ENCODE data around the gene TM9SF4.

TM9SF4 gene, protein sequence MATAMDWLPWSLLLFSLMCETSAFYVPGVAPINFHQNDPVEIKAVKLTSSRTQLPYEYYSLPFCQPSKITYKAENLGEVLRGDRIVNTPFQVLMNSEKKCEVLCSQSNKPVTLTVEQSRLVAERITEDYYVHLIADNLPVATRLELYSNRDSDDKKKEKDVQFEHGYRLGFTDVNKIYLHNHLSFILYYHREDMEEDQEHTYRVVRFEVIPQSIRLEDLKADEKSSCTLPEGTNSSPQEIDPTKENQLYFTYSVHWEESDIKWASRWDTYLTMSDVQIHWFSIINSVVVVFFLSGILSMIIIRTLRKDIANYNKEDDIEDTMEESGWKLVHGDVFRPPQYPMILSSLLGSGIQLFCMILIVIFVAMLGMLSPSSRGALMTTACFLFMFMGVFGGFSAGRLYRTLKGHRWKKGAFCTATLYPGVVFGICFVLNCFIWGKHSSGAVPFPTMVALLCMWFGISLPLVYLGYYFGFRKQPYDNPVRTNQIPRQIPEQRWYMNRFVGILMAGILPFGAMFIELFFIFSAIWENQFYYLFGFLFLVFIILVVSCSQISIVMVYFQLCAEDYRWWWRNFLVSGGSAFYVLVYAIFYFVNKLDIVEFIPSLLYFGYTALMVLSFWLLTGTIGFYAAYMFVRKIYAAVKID

DNA sequence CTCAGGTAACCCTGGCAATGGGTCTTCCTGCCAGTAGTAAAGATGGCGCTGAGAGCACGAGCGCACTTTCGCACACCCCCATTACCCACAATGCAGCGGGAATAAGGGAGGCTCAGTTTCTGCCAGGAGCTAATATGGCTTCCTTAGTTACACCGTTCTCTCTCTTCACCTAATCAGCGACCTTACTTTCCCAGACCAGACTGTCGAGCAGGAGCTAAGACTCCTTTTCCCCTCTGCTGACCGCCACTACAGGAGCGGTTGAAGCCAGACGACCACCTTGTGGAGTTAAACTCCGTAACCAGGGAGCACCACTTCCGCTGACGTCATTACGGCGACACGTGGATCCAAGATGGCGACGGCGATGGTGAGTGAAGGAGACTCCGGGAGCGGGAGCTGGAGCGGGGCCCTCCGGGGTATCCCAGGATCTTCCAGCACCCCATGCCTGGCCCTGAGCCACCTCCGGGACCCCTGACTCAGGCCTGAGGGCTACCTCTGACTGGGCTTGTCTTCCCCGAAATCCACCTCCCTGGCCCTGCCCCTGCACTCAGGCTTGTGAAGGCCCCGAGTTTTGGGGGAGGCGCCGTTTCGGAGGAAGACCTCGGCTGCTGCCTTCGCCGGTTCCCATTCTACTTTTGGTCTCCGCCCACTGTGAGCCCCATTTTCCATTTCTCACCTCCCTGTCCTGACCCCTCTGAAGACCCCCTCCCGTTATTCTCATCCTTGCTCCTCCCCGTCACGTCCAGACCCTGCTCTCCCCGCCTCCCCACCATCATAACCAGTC lies at the start of gene TM9SF4:
Gene TM9SF4, plus strand, starts transcription at position 323 of the 781 bp plus-strand sequence. Its CDS starts 27 bp downstream, at position 350.
- DNase-seq (ENCODE audit: low spot score), result peak; percentile 92

DNA sequence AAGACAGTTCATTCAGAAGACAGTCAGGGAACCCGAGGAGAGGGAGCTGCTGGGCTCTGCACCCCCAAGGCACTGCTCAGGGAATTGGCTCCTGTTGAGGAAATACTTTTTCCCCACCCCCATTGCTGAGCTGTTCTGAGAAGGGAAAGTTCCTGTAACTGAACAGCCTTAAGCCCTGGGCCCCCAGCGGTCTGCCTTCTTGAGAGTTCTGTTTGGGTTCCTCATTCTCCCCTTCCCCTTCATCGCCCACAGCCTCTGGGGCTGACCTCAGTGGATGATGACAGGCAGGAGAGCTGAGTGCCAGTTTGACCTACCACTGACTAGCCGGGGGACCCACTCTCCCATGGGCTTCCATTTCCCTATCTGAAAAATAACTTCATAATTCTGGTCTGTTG lies 46.7 kb upstream of the TM9SF4 start:
- no peak for DNase-seq (ENCODE audit: low spot score)

DNA sequence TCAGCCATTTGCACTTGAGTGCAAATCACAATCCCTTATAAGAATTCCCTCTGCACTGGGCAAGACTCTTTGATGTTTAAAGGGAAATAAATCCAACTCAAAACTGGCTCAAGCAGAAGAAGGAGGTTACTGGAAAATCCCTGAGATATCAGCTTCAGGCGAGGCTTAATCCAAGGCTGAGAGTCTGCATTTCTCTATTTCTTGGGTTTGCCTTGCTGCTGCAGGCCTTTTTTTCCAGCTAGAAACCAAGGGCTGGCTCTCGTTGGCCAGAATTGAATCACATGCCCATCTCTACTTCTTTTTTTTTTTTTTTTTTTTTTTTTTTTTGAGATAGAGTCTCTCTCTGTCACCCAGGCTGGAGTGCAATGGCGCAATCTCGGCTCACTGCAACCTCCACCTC lies 45.8 kb upstream of the TM9SF4 start:
- DNase-seq (ENCODE audit: low spot score), result no peak

DNA sequence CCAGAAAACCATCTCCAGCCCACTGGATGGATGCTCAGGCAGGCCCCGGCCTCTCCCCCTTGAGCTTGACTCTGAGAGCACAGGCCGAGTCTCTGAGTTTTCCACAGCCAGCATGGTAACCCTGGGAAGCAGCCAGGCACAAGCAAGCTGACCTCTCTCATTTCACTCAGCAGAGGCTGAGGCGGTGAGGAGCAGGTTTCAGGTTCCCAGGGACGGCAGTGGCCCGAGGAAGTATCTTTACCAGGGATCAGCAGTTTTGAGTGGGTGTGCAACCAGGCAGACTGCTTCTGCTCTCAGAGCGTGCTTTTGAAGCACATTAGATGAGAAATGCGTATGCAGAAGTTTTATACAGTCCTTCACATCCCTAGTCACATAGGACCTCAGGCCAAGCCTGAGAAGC lies 44.8 kb upstream of the TM9SF4 start:
- no peak for DNase-seq (ENCODE audit: low spot score)

DNA sequence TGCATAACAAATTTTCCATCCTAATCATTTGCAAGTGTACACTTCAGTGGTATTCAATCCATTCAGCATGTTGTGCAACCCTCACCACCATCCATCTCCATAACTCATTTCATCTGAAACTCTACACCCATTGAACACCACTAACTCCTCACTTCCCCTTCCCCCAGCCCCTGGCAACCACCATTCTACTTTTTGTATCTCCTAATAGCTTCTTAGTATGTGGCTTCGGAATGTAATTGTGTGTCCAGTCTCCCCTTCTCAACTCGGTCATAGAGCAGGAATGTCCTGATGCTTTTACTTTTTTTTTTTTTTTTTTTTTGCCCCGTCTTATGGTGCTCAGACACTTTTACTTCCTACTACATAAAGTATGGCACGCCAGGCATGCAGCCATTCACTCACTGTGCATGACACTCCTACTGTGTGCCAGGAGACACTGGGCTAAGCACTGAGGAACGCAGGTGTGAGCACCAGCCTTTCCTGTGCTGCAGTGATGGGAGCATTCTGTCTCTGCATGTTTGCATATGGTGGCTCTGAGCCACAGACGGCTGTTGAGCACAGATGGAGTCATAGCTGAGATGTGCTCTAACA lies 42.2 kb upstream of the TM9SF4 start:
- peak; percentile 69 for DNase-seq (ENCODE audit: low spot score)

DNA sequence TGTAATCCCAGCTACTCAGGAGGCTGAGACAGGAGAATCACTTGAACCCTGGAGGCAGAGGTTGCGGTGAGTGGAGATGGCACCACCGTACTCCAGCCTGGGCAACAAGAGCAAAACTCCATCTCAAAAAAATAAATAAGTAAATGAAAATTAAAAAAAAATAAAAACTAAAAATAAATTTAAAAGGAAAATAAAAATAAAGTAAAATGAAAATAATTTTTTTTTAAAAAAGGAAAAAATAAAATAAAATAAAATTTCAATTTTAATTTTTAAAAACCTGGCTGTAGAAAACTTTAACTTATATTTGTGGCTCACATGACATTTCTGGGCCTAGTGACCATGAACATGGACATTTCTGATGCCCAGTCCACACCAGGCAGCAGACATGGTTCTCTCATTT lies 41.3 kb upstream of the TM9SF4 start:
- no peak for DNase-seq (ENCODE audit: low spot score)

DNA sequence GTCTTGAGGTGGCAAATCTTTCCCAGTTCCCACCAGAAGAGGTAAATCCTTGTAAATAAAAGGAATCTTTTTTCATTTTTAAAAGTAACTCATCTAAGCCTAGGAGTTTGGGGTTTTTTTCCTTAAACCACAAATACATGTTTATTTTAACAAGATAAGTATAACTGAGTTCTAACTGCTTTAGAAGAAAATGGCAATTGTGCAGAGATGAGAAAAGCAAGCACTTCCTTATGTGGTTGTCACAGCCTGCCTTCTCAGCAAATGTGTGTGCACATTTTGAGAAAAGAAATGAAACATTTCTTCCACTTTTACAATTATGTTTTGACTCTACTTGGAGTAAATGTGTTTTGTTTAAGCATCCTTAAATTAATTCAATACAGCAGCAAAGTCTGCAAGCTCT lies 39.8 kb upstream of the TM9SF4 start:
- no peak for DNase-seq (ENCODE audit: low spot score)

DNA sequence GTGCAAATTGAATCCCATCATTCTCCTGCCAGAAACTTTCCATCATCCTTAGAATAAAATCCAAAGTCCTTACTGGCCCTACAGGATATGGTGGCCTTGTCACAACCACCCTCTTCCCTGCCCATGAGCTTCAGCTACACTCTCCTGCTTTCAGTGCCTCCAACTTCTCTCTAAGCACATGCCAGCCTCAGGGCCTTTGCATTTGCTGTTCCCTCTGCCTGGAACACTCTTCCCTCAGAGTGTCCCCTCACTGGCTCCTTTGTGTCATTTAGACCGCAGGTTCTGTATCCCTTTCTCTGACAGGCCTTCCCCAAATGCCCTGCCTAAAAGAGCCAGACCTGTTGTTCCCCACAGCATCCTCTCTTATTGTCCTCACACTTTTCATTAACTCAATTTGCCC lies 39.2 kb upstream of the TM9SF4 start:
- no peak for DNase-seq (ENCODE audit: low spot score)

DNA sequence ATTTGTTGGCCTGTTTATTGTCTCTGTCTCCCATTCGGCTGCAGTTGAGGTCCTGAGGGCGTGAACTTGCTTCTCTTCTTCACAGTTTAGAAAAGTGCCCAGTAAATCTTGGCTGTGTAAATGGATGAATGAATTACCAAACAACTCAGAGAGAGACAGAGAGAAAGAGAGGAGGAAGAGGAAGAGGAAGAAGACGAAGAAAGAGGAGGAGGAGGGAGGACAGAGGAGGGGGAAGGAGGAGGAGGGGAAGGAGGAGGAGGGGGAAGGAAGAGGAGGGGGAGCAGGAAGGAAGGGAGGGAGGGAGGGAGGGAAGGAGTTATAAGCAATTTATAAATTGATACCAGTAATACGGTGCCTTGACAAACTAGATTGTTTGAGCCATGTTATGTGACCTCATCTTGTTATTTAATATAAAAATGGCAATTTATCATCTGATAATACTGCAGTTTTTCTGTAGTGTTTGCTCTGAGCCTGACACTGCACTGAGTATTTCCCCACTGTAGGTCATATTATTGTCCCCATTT lies 38.8 kb upstream of the TM9SF4 start:
- no peak for DNase-seq (ENCODE audit: low spot score)

DNA sequence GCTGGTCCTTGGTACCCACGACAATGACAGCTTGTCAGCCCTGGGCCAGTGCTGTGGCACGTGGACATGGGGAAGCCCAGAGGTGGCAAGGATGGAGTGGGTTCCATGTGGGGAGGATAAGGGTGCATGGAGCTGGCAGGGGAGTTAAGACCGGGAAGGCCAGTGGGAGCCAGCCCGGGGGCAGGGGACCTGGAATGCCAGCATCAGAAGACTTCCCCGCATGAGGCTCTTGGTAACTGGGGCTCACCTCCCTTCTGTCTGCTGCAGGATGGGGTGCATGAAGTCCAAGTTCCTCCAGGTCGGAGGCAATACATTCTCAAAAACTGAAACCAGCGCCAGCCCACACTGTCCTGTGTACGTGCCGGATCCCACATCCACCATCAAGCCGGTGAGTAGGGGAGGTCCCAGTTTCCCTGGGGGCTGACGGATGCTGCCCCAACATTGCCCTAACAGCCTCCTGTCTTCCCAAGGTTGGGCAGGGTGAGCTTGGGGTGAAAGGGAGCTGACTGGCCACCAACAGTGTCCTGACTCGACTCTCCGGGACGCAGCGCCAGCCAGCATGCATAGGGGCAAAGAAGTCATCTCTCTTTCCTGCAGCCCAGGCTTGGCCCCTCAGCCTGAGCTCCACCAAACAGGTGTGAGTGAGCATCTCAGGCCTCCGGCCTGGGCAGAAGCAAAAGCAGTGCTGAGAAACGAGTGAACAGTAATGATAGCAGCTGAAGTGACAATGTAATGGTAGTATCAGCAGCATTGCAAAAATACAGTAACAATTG lies 37.9 kb upstream of the TM9SF4 start:
- DNase-seq (ENCODE audit: low spot score), result no peak

DNA sequence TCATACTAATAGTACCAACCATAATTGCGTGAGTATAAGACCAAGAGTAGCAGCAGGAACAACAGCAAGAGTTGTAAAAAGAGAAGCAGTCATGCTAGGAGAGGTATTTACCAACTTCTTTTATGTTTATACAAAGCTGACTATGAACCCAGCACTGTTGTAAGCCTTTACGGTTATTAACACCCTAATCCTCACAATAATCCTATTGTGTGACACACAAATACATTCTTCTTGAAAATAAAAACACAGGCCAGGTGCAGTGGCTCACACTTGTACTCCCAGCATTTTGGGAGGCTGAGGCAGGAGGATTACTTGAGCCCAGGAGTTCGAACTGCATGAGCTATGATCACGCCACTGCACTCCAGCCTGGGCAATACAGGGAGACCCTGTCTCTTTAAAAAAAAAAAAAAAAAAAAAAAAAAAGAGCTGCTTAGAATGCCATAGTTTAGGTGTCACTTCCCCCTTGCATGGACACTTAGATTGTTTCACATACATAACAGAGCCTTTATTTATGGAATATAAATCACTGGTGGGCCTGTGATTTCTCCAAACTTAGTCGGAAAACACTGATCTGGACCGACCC lies 37.3 kb upstream of the TM9SF4 start:
- DNase-seq (ENCODE audit: low spot score), result no peak

DNA sequence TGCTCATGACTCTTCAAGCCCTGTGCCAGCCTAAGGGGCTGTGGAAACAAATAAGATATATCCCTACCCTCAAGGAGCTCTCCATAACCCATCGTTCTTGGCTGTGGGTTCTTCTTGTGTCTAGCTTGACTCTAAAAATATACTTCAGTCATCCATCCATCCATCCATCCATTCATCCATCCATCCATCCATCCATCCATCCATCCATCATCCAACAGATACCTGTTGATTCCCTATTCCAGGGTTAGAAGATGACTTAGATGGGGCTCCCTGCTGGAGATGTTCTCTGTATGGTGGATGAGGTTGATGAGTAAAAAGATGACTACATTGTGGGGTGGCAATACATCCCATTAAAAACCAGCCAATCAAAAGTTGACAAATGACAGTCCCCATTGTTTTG lies 34.0 kb upstream of the TM9SF4 start:
- DNase-seq (ENCODE audit: low spot score), result no peak

DNA sequence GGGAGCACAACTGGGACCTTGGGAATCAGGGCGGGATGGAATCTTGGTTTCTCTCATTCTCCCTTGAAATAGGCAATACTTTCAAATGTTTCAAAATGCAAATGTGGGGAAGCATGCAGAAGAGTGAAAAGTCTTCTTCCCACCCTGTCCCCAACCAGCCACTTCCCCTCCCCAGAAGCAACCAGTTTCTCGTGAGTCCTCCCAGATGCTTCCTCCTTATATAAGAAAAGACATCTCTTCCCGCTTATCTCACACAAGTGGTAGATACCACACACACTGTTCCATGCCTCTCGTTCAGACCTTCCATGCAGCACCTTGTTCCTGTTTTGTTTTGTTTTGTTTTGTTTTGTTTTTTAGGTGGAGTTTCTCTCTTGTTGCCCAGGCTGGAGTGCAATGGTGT lies 32.3 kb upstream of the TM9SF4 start:
- no peak for DNase-seq (ENCODE audit: low spot score)

DNA sequence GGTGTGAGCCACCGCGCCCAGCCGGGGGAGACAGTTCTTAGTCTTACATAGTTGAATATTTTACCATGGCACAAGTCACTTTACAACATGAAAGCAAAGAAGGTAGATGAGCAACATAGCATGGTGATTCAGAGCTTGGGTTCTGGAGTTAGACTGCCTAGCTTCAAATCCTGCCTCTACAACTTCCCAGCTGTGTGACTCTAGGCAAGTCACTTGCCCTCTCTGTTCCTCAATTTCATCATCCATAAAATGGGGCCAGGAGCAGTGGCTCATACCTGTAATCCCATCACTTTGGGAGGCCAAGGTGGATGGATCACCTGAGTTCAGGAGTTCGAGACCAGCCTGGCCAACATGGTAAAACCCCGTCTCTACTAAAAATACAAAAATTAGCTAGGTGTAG lies 31.2 kb upstream of the TM9SF4 start:
- no peak for DNase-seq (ENCODE audit: low spot score)

DNA sequence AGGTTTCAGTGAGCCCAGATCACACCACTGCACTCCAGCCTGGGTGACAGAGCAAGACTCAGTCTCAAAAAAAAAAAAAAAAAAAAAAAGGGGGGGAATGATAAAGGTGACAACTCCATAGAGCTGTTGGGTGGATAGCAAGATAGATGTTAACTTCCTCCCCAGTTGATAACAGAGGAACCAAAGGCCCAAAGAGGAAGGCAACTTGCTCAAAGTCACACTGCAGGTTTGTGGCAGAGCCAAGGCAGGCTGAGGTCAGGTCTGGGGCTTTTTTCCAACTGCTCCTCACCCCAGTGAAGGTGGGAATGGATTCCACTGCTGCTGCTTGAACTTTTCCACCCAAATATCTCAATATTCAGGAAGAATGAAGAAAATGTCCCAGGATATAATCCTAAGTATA lies 30.7 kb upstream of the TM9SF4 start:
- no peak for DNase-seq (ENCODE audit: low spot score)

DNA sequence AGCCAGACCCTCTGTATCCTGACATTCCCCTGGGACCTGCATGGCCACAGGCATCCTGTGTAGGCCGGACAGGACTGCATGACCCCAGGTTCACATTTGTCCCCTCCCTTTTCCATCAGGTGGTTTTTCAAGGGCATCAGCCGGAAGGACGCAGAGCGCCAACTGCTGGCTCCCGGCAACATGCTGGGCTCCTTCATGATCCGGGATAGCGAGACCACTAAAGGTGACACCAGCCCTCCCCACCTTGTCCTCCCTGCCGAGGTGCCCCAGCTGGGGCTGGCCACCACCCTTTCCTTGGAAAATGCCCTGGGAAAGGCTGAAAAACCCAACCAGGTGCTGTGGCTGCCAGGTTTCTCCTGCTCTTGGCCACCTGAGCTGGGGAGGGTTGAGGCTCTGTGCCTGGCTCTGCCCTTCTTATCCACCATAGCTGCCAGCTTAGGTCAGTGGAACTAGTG lies 29.8 kb upstream of the TM9SF4 start:
- no peak for DNase-seq (ENCODE audit: low spot score)

DNA sequence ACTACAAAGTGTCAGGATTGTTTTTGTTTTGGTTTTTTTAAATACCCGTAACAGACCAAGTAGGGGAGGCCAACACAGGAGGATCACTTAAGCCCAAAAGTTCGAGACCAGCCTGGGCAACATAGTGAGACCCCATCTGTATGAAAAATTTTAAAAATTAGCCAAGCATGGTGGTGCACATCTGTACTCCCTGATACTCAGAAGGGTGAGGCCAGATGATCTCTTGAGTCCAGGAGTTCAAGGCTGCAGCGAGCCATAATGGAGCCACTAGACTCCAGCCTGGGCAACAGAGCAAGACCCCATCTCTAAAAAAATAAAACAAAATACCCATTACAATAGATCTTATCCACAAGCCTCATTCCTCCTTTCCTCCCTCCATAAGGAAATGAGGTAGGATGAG lies 28.7 kb upstream of the TM9SF4 start:
- no peak for DNase-seq (ENCODE audit: low spot score)

DNA sequence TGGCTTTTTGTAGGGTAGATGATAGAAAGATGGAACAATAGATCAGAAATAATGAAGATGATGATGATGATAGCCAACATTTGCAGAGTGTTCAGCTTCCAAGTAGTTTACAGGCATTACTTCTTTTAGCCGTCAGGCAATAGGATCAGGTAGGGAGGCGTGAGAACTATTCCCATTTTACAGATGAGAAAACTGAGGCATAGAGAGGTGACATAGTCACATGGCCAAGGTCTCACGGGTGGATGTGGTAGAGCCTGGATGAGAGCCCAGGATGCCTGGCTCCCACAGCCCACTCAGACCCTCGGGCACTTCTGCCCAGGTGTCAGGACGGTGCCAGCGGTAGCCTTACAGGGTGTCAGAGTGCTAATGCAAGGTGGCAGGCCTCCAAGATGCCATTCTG lies 26.0 kb upstream of the TM9SF4 start:
- DNase-seq (ENCODE audit: low spot score), result no peak

DNA sequence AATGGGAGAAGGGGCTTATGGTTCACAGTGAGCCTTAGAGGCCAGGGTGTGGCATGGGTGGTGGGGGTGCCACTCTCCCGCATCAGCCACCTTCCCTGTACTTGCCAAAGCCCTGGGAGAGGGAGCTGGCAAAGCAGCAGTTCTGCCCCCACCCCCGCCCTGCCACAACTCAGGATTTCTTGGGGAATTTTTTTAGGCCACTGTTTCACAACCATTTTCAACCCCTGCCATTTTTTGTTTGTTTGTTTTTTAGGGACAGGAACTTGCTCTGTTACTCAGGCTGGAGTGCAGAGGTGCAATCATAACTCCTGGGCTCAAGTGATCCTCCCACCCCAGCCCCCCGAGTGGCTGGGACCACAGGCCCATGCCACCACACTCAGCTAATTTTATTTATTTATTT lies 22.4 kb upstream of the TM9SF4 start:
- DNase-seq (ENCODE audit: low spot score), result no peak

DNA sequence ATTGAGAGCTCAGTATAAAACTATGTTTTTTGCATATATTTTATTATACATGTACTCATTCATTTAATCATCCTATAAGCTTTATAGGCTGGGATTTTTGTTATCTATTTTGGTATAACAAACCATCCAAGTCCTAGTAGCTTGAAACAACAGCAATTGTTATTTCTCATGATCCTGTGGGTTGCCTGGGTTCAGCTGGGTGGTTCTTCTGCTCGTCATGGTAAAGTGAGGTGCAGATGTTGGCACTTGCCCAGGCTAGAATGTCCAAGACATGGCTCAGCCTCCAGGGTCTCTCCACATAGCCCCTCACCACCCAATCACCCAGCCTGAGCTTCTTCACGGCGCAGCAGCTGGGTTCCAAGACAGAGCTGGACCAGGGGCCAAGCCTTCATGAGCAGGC lies 20.8 kb upstream of the TM9SF4 start:
- no peak for DNase-seq (ENCODE audit: low spot score)

All from AG08396 (cell line).